SK-N-SH (cell line): ENCODE measurements around the gene CDH4.

Experiments used
- CHD2 ChIP-seq: fragments of 150-350 bp; IDR thresholded peaks from 2 replicates; pipeline ENCODE4 v1.6.1; 2018; ENCODE audit warnings: low read length; ENCODE audit not compliant: partially characterized antibody
- FOXJ3 ChIP-seq: sonication (generic); formaldehyde crosslinking; IDR thresholded peaks from 2 replicates; pipeline ENCODE4 v1.5.1; 2020; ENCODE audit warnings: mild to moderate bottlenecking, missing genetic modification reagents
- GABPA ChIP-seq: IDR thresholded peaks from 2 replicates; pipeline ENCODE4 v1.4.0; 2012; ENCODE audit warnings: low read depth, mild to moderate bottlenecking
- JUND ChIP-seq: IDR thresholded peaks from 2 replicates; pipeline ENCODE4 v1.4.0; 2012
- RAD21 ChIP-seq: IDR thresholded peaks from 2 replicates; pipeline ENCODE4 v1.6.1; 2012; ENCODE audit warnings: mild to moderate bottlenecking, low read length
- RCOR1 ChIP-seq: fragments of 150-350 bp; IDR thresholded peaks from 2 replicates; pipeline ENCODE4 v1.6.1; 2017; ENCODE audit warnings: antibody characterized with exemption, low read length
- RXRA ChIP-seq: IDR thresholded peaks from 2 replicates; pipeline ENCODE4 v1.4.0; 2012; ENCODE audit warnings: low read depth, mild to moderate bottlenecking, borderline replicate concordance
- TF ChIP-seq, protein P1 (sequence below): fragments of 200-600 bp; sonication (generic); IDR thresholded peaks from 2 replicates; pipeline ENCODE4 v1.6.1; 2017; ENCODE audit warnings: antibody characterized with exemption, mild to moderate bottlenecking, moderate library complexity
- TF ChIP-seq, protein P2 (sequence below): IDR thresholded peaks from 2 replicates; pipeline ENCODE4 v1.6.1; 2012; ENCODE audit warnings: mild to moderate bottlenecking, low read depth, low read length, moderate library complexity

DNA sequence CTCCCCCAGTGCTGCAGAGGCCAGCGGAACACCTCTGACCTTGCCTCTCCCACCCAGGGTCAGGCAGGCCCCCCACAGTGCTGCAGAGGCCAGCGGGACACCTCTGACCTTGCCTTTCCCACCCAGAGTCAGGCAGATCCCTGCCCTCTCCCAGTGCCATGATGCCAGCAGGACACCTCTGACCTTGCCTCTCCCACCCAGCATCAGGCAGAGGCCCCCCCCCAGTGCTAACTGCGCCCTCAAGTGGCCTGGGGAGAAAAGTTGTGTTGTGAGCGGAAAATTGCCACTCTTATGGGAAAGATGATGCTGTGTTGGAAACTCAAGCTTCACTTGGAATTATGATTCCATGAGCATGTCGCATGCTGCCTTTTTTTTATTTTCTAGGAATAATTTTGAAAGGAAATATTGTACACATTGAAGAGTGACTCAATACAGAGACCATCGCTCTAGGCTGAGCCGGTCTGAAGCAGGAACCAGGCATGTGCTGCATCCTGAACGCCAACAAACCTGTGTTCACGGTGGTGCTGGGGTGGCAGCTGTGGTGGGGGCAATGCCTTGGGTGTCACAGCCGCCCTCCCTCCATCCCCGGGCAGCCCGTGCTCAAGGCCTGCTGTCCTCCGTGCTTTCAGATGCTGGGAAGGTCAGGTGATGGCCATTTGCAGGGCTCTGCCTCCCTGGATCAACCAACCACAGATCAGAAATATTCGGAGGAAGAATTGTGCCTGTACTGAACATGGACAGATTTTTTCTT lies 98.6 kb downstream of the CDH4 start:
- TF ChIP-seq CHD2 = no peak
- TF ChIP-seq, protein P1, sequence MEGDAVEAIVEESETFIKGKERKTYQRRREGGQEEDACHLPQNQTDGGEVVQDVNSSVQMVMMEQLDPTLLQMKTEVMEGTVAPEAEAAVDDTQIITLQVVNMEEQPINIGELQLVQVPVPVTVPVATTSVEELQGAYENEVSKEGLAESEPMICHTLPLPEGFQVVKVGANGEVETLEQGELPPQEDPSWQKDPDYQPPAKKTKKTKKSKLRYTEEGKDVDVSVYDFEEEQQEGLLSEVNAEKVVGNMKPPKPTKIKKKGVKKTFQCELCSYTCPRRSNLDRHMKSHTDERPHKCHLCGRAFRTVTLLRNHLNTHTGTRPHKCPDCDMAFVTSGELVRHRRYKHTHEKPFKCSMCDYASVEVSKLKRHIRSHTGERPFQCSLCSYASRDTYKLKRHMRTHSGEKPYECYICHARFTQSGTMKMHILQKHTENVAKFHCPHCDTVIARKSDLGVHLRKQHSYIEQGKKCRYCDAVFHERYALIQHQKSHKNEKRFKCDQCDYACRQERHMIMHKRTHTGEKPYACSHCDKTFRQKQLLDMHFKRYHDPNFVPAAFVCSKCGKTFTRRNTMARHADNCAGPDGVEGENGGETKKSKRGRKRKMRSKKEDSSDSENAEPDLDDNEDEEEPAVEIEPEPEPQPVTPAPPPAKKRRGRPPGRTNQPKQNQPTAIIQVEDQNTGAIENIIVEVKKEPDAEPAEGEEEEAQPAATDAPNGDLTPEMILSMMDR = no peak
- no peak for TF ChIP-seq RXRA
- TF ChIP-seq FOXJ3 (CRISPR knock-in tag) = no peak
- no peak for TF ChIP-seq GABPA
- no peak for TF ChIP-seq RCOR1
- TF ChIP-seq, protein P2, sequence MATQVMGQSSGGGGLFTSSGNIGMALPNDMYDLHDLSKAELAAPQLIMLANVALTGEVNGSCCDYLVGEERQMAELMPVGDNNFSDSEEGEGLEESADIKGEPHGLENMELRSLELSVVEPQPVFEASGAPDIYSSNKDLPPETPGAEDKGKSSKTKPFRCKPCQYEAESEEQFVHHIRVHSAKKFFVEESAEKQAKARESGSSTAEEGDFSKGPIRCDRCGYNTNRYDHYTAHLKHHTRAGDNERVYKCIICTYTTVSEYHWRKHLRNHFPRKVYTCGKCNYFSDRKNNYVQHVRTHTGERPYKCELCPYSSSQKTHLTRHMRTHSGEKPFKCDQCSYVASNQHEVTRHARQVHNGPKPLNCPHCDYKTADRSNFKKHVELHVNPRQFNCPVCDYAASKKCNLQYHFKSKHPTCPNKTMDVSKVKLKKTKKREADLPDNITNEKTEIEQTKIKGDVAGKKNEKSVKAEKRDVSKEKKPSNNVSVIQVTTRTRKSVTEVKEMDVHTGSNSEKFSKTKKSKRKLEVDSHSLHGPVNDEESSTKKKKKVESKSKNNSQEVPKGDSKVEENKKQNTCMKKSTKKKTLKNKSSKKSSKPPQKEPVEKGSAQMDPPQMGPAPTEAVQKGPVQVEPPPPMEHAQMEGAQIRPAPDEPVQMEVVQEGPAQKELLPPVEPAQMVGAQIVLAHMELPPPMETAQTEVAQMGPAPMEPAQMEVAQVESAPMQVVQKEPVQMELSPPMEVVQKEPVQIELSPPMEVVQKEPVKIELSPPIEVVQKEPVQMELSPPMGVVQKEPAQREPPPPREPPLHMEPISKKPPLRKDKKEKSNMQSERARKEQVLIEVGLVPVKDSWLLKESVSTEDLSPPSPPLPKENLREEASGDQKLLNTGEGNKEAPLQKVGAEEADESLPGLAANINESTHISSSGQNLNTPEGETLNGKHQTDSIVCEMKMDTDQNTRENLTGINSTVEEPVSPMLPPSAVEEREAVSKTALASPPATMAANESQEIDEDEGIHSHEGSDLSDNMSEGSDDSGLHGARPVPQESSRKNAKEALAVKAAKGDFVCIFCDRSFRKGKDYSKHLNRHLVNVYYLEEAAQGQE = no peak
- TF ChIP-seq RAD21 = no peak
- TF ChIP-seq JUND = no peak
